Right lobe of liver (tissue), 6 donors: ENCODE data around the gene PYGO1. TPM values are rescaled to one million over a fixed set of nuclear protein-coding genes. Genes with fewer than 3 reads are reported as not detected.

Experiments used
- ATAC-seq, 4 donors: fragments of 200-7000 bp; cut with Tn5 transposase; one replicate each; pipeline ENCODE4 v1.9.1; 2020; ENCODE audit warnings: mild to moderate bottlenecking in 4 of 4, moderate library complexity in 4 of 4
- DNase-seq, 3 donors: peaks; one replicate each; pipeline ENCODE4 v3.0.0-alpha.2; 2020
- H3K27ac ChIP-seq, 3 donors: fragments of 200-600 bp; one replicate each; pipeline ENCODE4 v1.8.0; 2022
- H3K27me3 ChIP-seq, 2 donors: fragments of 200-600 bp; one replicate each; pipeline ENCODE4 v1.8.0; 2022
- H3K36me3 ChIP-seq, 4 donors: fragments of 200-600 bp; sonication (generic) in 1 of 4; one replicate each; pipeline versions ENCODE4 v1.5.1 to v1.8.0; 2017 to 2022; ENCODE audit warnings: control low read depth in 1 of 4
- H3K4me1 ChIP-seq, 4 donors: fragments of 200-600 bp; sonication (generic) in 1 of 4; one replicate each; pipeline versions ENCODE4 v1.5.1 to v1.8.0; 2017 to 2022; ENCODE audit warnings: control low read depth in 1 of 4
- H3K4me3 ChIP-seq, 3 donors: fragments of 200-600 bp; one replicate each; pipeline ENCODE4 v1.8.0; 2022
- H3K9me3 ChIP-seq, 4 donors: fragments of 200-600 bp; sonication (generic) in 1 of 4; one replicate each; pipeline versions ENCODE4 v1.5.1 to v1.8.0; 2017 to 2022; ENCODE audit warnings: control low read depth in 1 of 4
- CTCF ChIP-seq, 4 donors: fragments of 200-600 bp in 3 of 4; fragments of 450-650 bp in 1 of 4; IDR thresholded peaks; one replicate each; pipeline versions ENCODE4 v1.5.1 to v1.8.0; 2016 to 2022; ENCODE audit warnings: antibody characterized with exemption in 4 of 4, mild to moderate bottlenecking in 2 of 4
- POLR2A ChIP-seq: fragments of 450-650 bp; IDR thresholded peaks from one replicate; pipeline ENCODE4 v1.6.1; 2017; ENCODE audit warnings: antibody characterized with exemption, mild to moderate bottlenecking
- WGBS: methylation state at CpG from one replicate; pipeline ENCODE4 v1.1.6; 2018; ENCODE audit warnings: low coverage, low lambda C conversion rate; ENCODE audit not compliant: insufficient coverage; ENCODE audit errors: missing lambda C conversion rate; 5-methylcytosine and 5-hydroxymethylcytosine counted together
- intact Hi-C, 2 donors: fragments of 100-400 bp; cut with DNase I; formaldehyde crosslinking; loops; one replicate each; pipeline versions ENCODE4 v1.11.2 to v1.14.1; 2022
- total RNA-seq, 6 experiments: library from RNA; depleted of rRNA in 2 of 6; stranded (reverse); fragments of >200 nt in 2 of 6; fragmentation: NEBNext Ultra II Directional in 3 of 6; extraction: Animal tissue kit (Norgen Biotek cat#: 25700) in 3 of 6; gene quantifications; one replicate each; pipeline versions ENCODE4 v1.1.0 to v1.2.4, GENCODE V29; 2016 to 2023
- donor health status: DM: no; HTN: yes; CAD: no.
- donor health status: DM: no; HTN: no; CAD: no.
- donor health status: DM: no; HTN: no; CAD: no.
- donor health status: DM: no; HTN: yes; CAD: no.
- donor health status: DM: no; HTN: yes; CAD: no.

PYGO1 gene
- total RNA-seq, 6 experiments from 2014 or later: 0.09 to 0.27 (median 0.19) TPM

DNA sequence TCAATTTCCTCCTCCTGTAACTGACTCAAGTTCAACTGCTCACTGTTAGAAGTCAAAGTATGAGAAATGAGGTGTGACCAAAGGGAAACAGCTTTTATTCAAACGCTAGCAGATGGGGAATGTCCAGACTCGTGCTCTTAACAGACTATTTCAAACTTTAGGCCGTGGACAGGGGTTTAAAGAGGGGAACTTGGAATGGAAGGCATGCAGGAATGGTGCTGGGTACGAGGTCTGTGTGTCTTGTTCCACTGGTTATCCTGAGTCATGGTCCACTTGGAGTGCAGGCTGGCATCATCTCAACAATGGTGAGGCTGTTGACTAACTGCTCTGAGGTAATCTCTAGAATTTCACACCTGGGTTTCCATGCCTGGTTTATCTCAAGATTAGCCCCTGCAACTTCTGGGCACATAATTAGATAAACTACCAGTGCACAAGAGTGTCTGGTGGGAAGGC lies 57.3 kb downstream of the PYGO1 start:
- intact Hi-C loops: no loop called here

GRCh38 chr15:55528812-55529211 lies 59.3 kb downstream of the PYGO1 start:
- TF ChIP-seq CTCF (IDR thresholded peaks at IDR 0.05) (no peak), POLR2A (no peak)
- Histone ChIP-seq H3K4me3 (no peak overlapping the region), H3K27me3 (no peaks in the 10 kb centered on the region), H3K9me3 (no peaks in the 10 kb centered on the region), H3K27ac (no peak overlapping the region), H3K4me1 (no peaks in the 10 kb centered on the region), H3K36me3 (no peaks in the 10 kb centered on the region)
- ATAC-seq: no peak
- intact Hi-C loops: no loop called here
- WGBS: 36% methylated on average over 4 of the region's 4 CpGs
- no peak for DNase-seq

More for the DNA sequence above, 57.3 kb downstream of the PYGO1 start:
- no peaks in the 10 kb centered on the region for H3K4me1 ChIP-seq
- no peak for DNase-seq
- no peaks in the 10 kb centered on the region for H3K9me3 ChIP-seq
- no peaks in the 10 kb centered on the region for H3K36me3 ChIP-seq
- TF ChIP-seq POLR2A: no peak
- TF ChIP-seq CTCF (IDR thresholded peaks at IDR 0.05): no peak
- no peak for ATAC-seq
- H3K4me3 ChIP-seq: no peak overlapping the region
- no peaks in the 10 kb centered on the region for H3K27me3 ChIP-seq
- no peak overlapping the region for H3K27ac ChIP-seq
- 25% methylated on average over 4 of the region's 4 CpGs for WGBS

DNA sequence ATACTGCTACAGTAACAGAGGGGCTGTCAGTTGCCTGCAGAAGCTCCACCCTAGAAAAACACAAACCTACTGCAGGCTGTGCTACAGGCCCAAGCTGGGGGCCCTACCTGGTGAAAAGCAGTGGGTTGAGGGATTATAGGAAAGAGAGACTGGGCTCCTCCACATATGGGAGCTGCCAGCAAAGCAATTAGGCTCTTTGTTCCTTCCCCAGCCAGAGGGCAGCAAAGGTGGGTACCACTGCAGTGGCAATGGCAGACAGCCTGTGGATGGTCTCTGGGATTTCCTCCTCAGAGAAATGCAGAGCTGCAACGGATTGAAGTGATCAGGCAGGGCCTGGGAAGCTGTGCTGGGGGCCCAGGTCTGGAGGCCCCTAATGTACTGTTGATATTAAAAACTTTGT lies 61.0 kb downstream of the PYGO1 start:
- H3K4me1 ChIP-seq: no peaks in the 10 kb centered on the region
- no peaks in the 10 kb centered on the region for H3K36me3 ChIP-seq
- intact Hi-C loops: no loop called here
- no peaks in the 10 kb centered on the region for H3K9me3 ChIP-seq
- no peak overlapping the region for H3K4me3 ChIP-seq
- H3K27ac ChIP-seq: no peak overlapping the region
- WGBS: no CpG with 5 or more reads among the region's 1 CpG
- TF ChIP-seq POLR2A: no peak
- no peak for TF ChIP-seq CTCF (IDR thresholded peaks at IDR 0.05)
- ATAC-seq: no peak
- no peaks in the 10 kb centered on the region for H3K27me3 ChIP-seq
- no peak for DNase-seq

DNA sequence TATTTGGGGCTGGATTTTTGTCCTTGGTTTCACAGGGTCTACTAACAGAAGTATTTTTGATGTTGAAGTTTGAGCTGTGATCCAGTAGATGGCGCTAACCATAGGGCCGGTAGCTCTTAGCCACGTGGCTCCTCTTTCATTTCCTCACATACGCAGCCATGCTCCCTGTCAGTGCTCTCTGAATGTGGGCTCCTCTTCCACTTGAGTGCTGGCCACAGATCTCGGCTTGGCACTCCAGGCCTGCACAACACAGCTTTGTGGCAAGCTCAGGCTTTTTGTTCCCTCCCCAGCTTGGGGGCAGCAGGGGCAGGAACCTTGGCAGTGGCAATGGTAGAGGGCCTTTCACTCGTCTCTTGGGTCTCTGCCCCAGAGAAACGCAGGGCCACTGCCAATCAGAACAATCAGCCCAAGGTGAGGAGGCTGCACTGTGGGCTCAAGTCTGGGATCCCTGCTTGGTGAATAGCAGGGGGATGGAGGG lies 61.5 kb downstream of the PYGO1 start:
- 4% methylated on average over 4 of the region's 7 CpGs for WGBS
- Histone ChIP-seq H3K36me3 (no peaks in the 10 kb centered on the region), H3K27ac (no peak overlapping the region), H3K9me3 (no peaks in the 10 kb centered on the region), H3K4me1 (no peaks in the 10 kb centered on the region), H3K4me3 (no peak overlapping the region), H3K27me3 (no peaks in the 10 kb centered on the region)
- TF ChIP-seq CTCF (IDR thresholded peaks at IDR 0.05) (peak; percentile 19 to 37 (median 25)), POLR2A (no peak)
- ATAC-seq (peak in 3 of 4 donors; percentile 22 to 54 (median 42)), DNase-seq (no peak)
- intact Hi-C loops: no loop called here
